K562 (cell line): ENCODE results near the gene PRMT5. TPM values are rescaled to one million over a fixed set of nuclear protein-coding genes. Genes with fewer than 3 reads are reported as not detected.

ENCODE experiments used
- BCL6 ChIP-seq: fragments of 250-450 bp; sonication (Bioruptor Pico); IDR thresholded peaks from 2 replicates; pipeline ENCODE4 v1.4.0; 2020
- CEBPB ChIP-seq: fragments of 450-650 bp; IDR thresholded peaks from 2 replicates; pipeline ENCODE4 v1.6.1; 2016; ENCODE audit warnings: missing genetic modification characterization, missing compliant biosample characterization
- FOSL1 ChIP-seq: fragments of 200-800 bp; sonication (Bioruptor generic); conservative IDR thresholded peaks from 2 replicates; pipeline ENCODE4 v1.6.1; 2016; ENCODE audit warnings: missing genetic modification characterization, missing compliant biosample characterization
- FOXK2 ChIP-seq, 2 experiments: fragments of 450-650 bp; IDR thresholded peaks in 1 of 2; conservative IDR thresholded peaks in 1 of 2; 2 replicates each; pipeline ENCODE4 v1.6.1; 2016; ENCODE audit warnings: low read depth in 2 of 2, mild to moderate bottlenecking in 1 of 2
- HMG20A ChIP-seq: fragments of 450-650 bp; formaldehyde crosslinking; conservative IDR thresholded peaks from 2 replicates; pipeline ENCODE4 v1.4.0; 2020; ENCODE audit warnings: mild to moderate bottlenecking, mixed read lengths
- MBD1 ChIP-seq: fragments of 250-450 bp; sonication (Bioruptor Pico); IDR thresholded peaks from 2 replicates; pipeline ENCODE4 v1.8.0; 2022; ENCODE audit warnings: inconsistent platforms
- MXD1 ChIP-seq: fragments of 250-450 bp; sonication (Bioruptor Pico); IDR thresholded peaks from 2 replicates; pipeline ENCODE4 v1.8.0; 2021; ENCODE audit warnings: borderline replicate concordance, mild to moderate bottlenecking, moderate library complexity; ENCODE audit not compliant: poor library complexity, severe bottlenecking
- PBX2 ChIP-seq, 2 experiments: IDR thresholded peaks in 1 of 2; conservative IDR thresholded peaks in 1 of 2; 2 replicates each; pipeline ENCODE4 v1.6.1; 2016; ENCODE audit warnings: low read depth in 2 of 2, mild to moderate bottlenecking in 1 of 2, missing compliant biosample characterization in 1 of 2, missing genetic modification characterization in 1 of 2, moderate library complexity in 1 of 2
- POLR2B ChIP-seq: fragments of 450-650 bp; IDR thresholded peaks from 2 replicates; pipeline ENCODE4 v1.6.1; 2018; ENCODE audit warnings: low read depth; ENCODE audit not compliant: partially characterized antibody
- RBM39 ChIP-seq: fragments of 200-400 bp; formaldehyde crosslinking; optimal IDR thresholded peaks from 2 replicates; pipeline ENCODE3; 2018; ENCODE audit warnings: low read depth, low read length
- RERE ChIP-seq: sonication (generic); formaldehyde crosslinking; IDR thresholded peaks from 2 replicates; pipeline ENCODE4 v1.8.0; 2023; ENCODE audit warnings: missing genetic modification reagents, mild to moderate bottlenecking, borderline replicate concordance
- RNF2 ChIP-seq: sonication (generic); IDR thresholded peaks from 2 replicates; pipeline ENCODE4 v1.6.1; 2016
- SIRT6 ChIP-seq: IDR thresholded peaks from one replicate; pipeline ENCODE4 v1.6.1; 2012; ENCODE audit warnings: low read depth, mild to moderate bottlenecking, control low read depth, inconsistent platforms, low read length, moderate library complexity
- SNIP1 ChIP-seq: fragments of 450-650 bp; IDR thresholded peaks from 2 replicates; pipeline ENCODE4 v1.7.1; 2017; ENCODE audit warnings: low read depth, mild to moderate bottlenecking
- STAG1 ChIP-seq: sonication (generic); formaldehyde crosslinking; IDR thresholded peaks from 2 replicates; pipeline ENCODE4 v1.5.0; 2020; ENCODE audit warnings: missing genetic modification reagents, borderline replicate concordance
- TAF1 ChIP-seq: IDR thresholded peaks from 2 replicates; pipeline ENCODE4 v1.6.1; 2011; ENCODE audit warnings: mild to moderate bottlenecking, low read length, moderate library complexity; ENCODE audit not compliant: insufficient read depth, control insufficient read depth, severe bottlenecking; ENCODE audit errors: extremely low read depth
- ZNF444 ChIP-seq: fragments of 250-450 bp; sonication (Bioruptor Pico); IDR thresholded peaks from 2 replicates; pipeline ENCODE4 v1.4.0; 2020; ENCODE audit warnings: mild to moderate bottlenecking, moderate library complexity
- polyA plus RNA-seq, 8 experiments: library from polyadenylated mRNA; depleted of rRNA in 4 of 8; stranded (reverse) in 5 of 8; unstranded in 3 of 8; fragments of >200 nt; fragmentation: Nextera tagmentation in 2 of 8; fragmentation: Illumina TruSeq in 1 of 8; extraction: Ambion mirVana in 2 of 8; extraction: Trizol in 1 of 8; gene quantifications; 2 replicates each; pipeline versions ENCODE4 v1.2.1 to v1.2.3, GENCODE V29; 2011 to 2014; ENCODE audit warnings: inconsistent platforms in 1 of 8, missing spikeins in 1 of 8
- total RNA-seq, 7 experiments: library from RNA; depleted of rRNA in 6 of 7; stranded (reverse); fragments of >200 nt in 6 of 7; fragmentation: Illumina TruSeq in 2 of 7; extraction: Trizol in 2 of 7; gene quantifications; 2 replicates each; pipeline versions ENCODE4 v1.2.1 to v1.2.3, GENCODE V29; 2011 to 2021; ENCODE audit warnings: low replicate concordance in 1 of 7

PRMT5 gene
- total and polyA plus RNA-seq, 9 of the 15 experiments (the other 6 are each of a cell fraction or from before 2014, with no cell fraction given), result 114 to 552 (median 222) TPM

GRCh38 chr14:22897357-22897756 lies 31.8 kb downstream of the PRMT5 start (continued):
- TF ChIP-seq CEBPB (tag), result no peak
- no peak for TF ChIP-seq POLR2B
- TF ChIP-seq RBM39, result no peak
- no peak for TF ChIP-seq SIRT6
- no peak for TF ChIP-seq MXD1 (CRISPR knock-in tag)
- TF ChIP-seq STAG1, result no peak
- TF ChIP-seq RNF2, result peak; percentile 19; the same call in 1 of the 2 replicates
- TF ChIP-seq TAF1, result peak; percentile 38
- no peak for TF ChIP-seq MBD1 (CRISPR knock-in tag)
- 0 out of 4 replicates have a peak, but pooled peaks of 1 of the 2 experiments have one; percentile 32 for TF ChIP-seq FOXK2 (conservative IDR thresholded peaks at IDR 0.05 in 1 of 2, IDR thresholded peaks at IDR 0.05 in 1 of 2; ENCODE audit: low read depth in 2 of 2)
- no peak for TF ChIP-seq ZNF444 (CRISPR knock-in tag)
- no peak for TF ChIP-seq RERE (CRISPR knock-in tag)
- no peak for TF ChIP-seq FOSL1 (tag)
- TF ChIP-seq PBX2 (CRISPR knock-in tag; IDR thresholded peaks at IDR 0.05; ENCODE audit: low read depth), result no peak
- no peak for TF ChIP-seq PBX2 (tag; conservative IDR thresholded peaks at IDR 0.05; ENCODE audit: low read depth)
- no peak for TF ChIP-seq SNIP1
- TF ChIP-seq HMG20A, result no peak
- TF ChIP-seq BCL6, result no peak
